Panc1 (cell line): Measurements from ENCODE around the gene BCL2L2. TPM values are rescaled to one million over a fixed set of nuclear protein-coding genes. Genes with fewer than 3 reads are reported as not detected.

Experiments
- ATAC-seq: fragments of 200-7000 bp; cut with Tn5 transposase; 2 replicates; pipeline ENCODE4 v1.9.1; 2020; ENCODE audit warnings: mild to moderate bottlenecking, moderate library complexity
- BruUV-seq: library from RNA; stranded (reverse); fragments of 400-500 nt; replicated peaks from 2 replicates; lab custom pipeline; 2021; lab: Mats Ljungman, UMichigan
- CTCF ChIA-PET: fragments of 300-600 bp; sonication (Branson Sonifier 250); formaldehyde crosslinking; loops from one replicate; lab custom pipeline; 2022; ENCODE audit warnings: antibody characterized with exemption; lab: Charles Lee
- POLR2A ChIA-PET: fragments of 300-600 bp; sonication (Branson Sonifier 250); formaldehyde crosslinking; loops from one replicate; lab custom pipeline; 2022; ENCODE audit warnings: antibody characterized with exemption; lab: Charles Lee
- DNase-seq: peaks from one replicate; pipeline ENCODE4 v3.0.0-alpha.2; 2010; ENCODE audit warnings: low read depth, low spot score
- H3K27ac ChIP-seq: 2 replicates; pipeline ENCODE4 v1.5.1; 2011; ENCODE audit warnings: mild to moderate bottlenecking, low read length, inconsistent platforms
- H3K27me3 ChIP-seq: fragments of 200-500 bp; sonication (Bioruptor generic); 2 replicates; pipeline ENCODE4 v1.6.0; 2014; ENCODE audit warnings: low read length, inconsistent platforms; ENCODE audit not compliant: control insufficient read depth, insufficient read depth
- H3K36me3 ChIP-seq: fragments of 200-500 bp; sonication (Bioruptor generic); 2 replicates; pipeline ENCODE4 v1.5.1; 2014; ENCODE audit warnings: inconsistent platforms, mild to moderate bottlenecking, low read length, moderate library complexity; ENCODE audit not compliant: control insufficient read depth, insufficient read depth
- H3K4me1 ChIP-seq: 2 replicates; pipeline ENCODE4 v1.5.1; 2011; ENCODE audit warnings: inconsistent platforms, mild to moderate bottlenecking, low read length, moderate library complexity; ENCODE audit not compliant: control insufficient read depth, insufficient read depth
- H3K4me3 ChIP-seq, 2 experiments: 2 replicates each; pipeline ENCODE4 v1.5.1; 2011 to 2012; ENCODE audit warnings: low read depth in 2 of 2, low read length in 2 of 2, mild to moderate bottlenecking in 2 of 2, inconsistent platforms in 1 of 2, moderate library complexity in 1 of 2
- H3K9me3 ChIP-seq: fragments of 200-500 bp; sonication (Bioruptor generic); 2 replicates; pipeline ENCODE4 v1.5.1; 2014; ENCODE audit warnings: low read depth, mild to moderate bottlenecking, inconsistent platforms, low read length, moderate library complexity; ENCODE audit not compliant: control insufficient read depth, insufficient read depth
- CTCF ChIP-seq: fragments of 450-650 bp; IDR thresholded peaks from 2 replicates; pipeline ENCODE4 v1.5.1; 2017; ENCODE audit warnings: mild to moderate bottlenecking
- POLR2AphosphoS5 ChIP-seq: IDR thresholded peaks from 2 replicates; pipeline ENCODE4 v1.6.1; 2012; ENCODE audit warnings: mild to moderate bottlenecking, low read depth, low read length, moderate library complexity
- REST ChIP-seq, 2 experiments: IDR thresholded peaks; 2 replicates each; pipeline ENCODE4 v1.6.1; 2011 to 2012; ENCODE audit warnings: low read depth in 2 of 2, control low read depth in 1 of 2, low read length in 1 of 2, mild to moderate bottlenecking in 1 of 2, moderate library complexity in 1 of 2; ENCODE audit not compliant: insufficient read depth in 1 of 2
- SIN3A ChIP-seq: IDR thresholded peaks from 2 replicates; pipeline ENCODE4 v1.6.1; 2012; ENCODE audit warnings: low read depth, mild to moderate bottlenecking, low read length, moderate library complexity, borderline replicate concordance; ENCODE audit not compliant: insufficient read depth
- TCF7L2 ChIP-seq: IDR thresholded peaks from 2 replicates; pipeline ENCODE4 v1.6.1; 2011; ENCODE audit warnings: mild to moderate bottlenecking, low read depth, low read length, inconsistent platforms
- in situ Hi-C: cut with HindIII; loops from 2 replicates; pipeline ENCODE4 v1.10.0; 2016; ENCODE audit warnings: low sequenced_read_pairs, low pct_unique_long_range_greater_than_20kb
- intact Hi-C: fragments of 100-400 bp; cut with micrococcal nuclease; formaldehyde crosslinking; loops from one replicate; pipeline ENCODE4 v1.10.0; 2022; ENCODE audit not compliant: unreplicated experiment
- total RNA-seq: library from RNA; stranded (reverse); gene quantifications from one replicate; pipeline ENCODE4 v1.2.1, GENCODE V29; 2021; ENCODE audit not compliant: unreplicated experiment

The BCL2L2 gene
- total RNA-seq, 1 experiment from 2014 or later, result 18.9 TPM

GRCh38 chr14:23347406-23348296 is 41.0 kb downstream of the BCL2L2 start:
- Histone ChIP-seq H3K9me3 (no peaks in the 10 kb centered on the region), H3K4me3 (no peak overlapping the region), H3K36me3 (no peaks in the 10 kb centered on the region), H3K27ac (no peak overlapping the region), H3K27me3 (no peaks in the 10 kb centered on the region; the same call in 1 of the 2 replicates), H3K4me1 (no peaks in the 10 kb centered on the region)
- in situ Hi-C loops (no loop called here), intact Hi-C loops (no loop called here)
- no TSS peak for BruUV-seq
- DNase-seq, result no peak
- no peak for ATAC-seq
- POLR2A ChIA-PET, result no interaction called here
- no peak for TF ChIP-seq REST (IDR thresholded peaks at IDR 0.05; ENCODE audit: insufficient read depth in 1 of 2, low read depth in 2 of 2, low read length in 1 of 2)
- TF ChIP-seq CTCF, result no peak
- no peak for TF ChIP-seq TCF7L2
- TF ChIP-seq POLR2AphosphoS5, result no peak
- TF ChIP-seq SIN3A, result no peak
- CTCF ChIA-PET, result no interaction called here

- no peak for DNase-seq
- no peaks in the 10 kb centered on the region for H3K4me1 ChIP-seq
- H3K36me3 ChIP-seq, result no peaks in the 10 kb centered on the region
- ChIA-PET POLR2A (no interaction called here), CTCF (no interaction called here)
- in situ Hi-C loops, result no loop called here
- peaks cover 4% of the 10 kb centered on the region for H3K27me3 ChIP-seq
- H3K4me3 ChIP-seq, result no peak overlapping the region
- H3K27ac ChIP-seq, result no peak overlapping the region
- no peak for ATAC-seq
- intact Hi-C loops, result no loop called here
- no TSS peak for BruUV-seq
- no peaks in the 10 kb centered on the region for H3K9me3 ChIP-seq
- TF ChIP-seq SIN3A (no peak), REST (IDR thresholded peaks at IDR 0.05; ENCODE audit: insufficient read depth in 1 of 2, low read depth in 2 of 2, low read length in 1 of 2) (no peak), TCF7L2 (no peak), POLR2AphosphoS5 (no peak), CTCF (no peak)
Measured at GRCh38 chr14:23348297-23348655, 41.6 kb downstream of the BCL2L2 start.
